ENCODE measurements around the gene GARNL3. TPM values are rescaled to one million over a fixed set of nuclear protein-coding genes. Genes with fewer than 3 reads are reported as not detected.

GARNL3 gene
- total RNA-seq, 2 donors from 2014 or later = 2.8 to 5.1 TPM

- Mint-ChIP-seq H3K27me3 (peaks cover 10% of the 10 kb centered on the region), H3K27ac (no peak overlapping the region), H3K36me3 (ENCODE audit: low read depth) (no peaks in the 10 kb centered on the region), H3K4me3 (no peak overlapping the region), H3K4me1 (no peaks in the 10 kb centered on the region), H3K9me3 (no peaks in the 10 kb centered on the region)
- ATAC-seq (replicated peaks) = peak; percentile 56
These were observed 13.8 kb downstream of the GARNL3 start for GRCh38 chr9:127278372-127278771.

- ATAC-seq (replicated peaks) = no peak
- H3K4me3 Mint-ChIP-seq = no peak overlapping the region
- peaks cover 10% of the 10 kb centered on the region for H3K27me3 Mint-ChIP-seq
- H3K27ac Mint-ChIP-seq = no peak overlapping the region
- no peaks in the 10 kb centered on the region for H3K4me1 Mint-ChIP-seq
- no peaks in the 10 kb centered on the region for H3K36me3 Mint-ChIP-seq (ENCODE audit: low read depth)
- H3K9me3 Mint-ChIP-seq = no peaks in the 10 kb centered on the region
These were observed 15.2 kb downstream of the GARNL3 start for GRCh38 chr9:127279717-127280285.

- no peak overlapping the region for H3K4me3 Mint-ChIP-seq
- no peaks in the 10 kb centered on the region for H3K9me3 Mint-ChIP-seq
- no peaks in the 10 kb centered on the region for H3K4me1 Mint-ChIP-seq
- no peak overlapping the region for H3K27ac Mint-ChIP-seq
- peaks cover 7% of the 10 kb centered on the region for H3K27me3 Mint-ChIP-seq
- no peaks in the 10 kb centered on the region for H3K36me3 Mint-ChIP-seq (ENCODE audit: low read depth)
- ATAC-seq (replicated peaks) = no peak
These were observed 16.5 kb downstream of the GARNL3 start for GRCh38 chr9:127280880-127281660.

- Mint-ChIP-seq H3K4me1 (no peaks in the 10 kb centered on the region), H3K9me3 (no peaks in the 10 kb centered on the region), H3K4me3 (no peak overlapping the region), H3K27ac (no peak overlapping the region), H3K36me3 (ENCODE audit: low read depth) (no peaks in the 10 kb centered on the region), H3K27me3 (peaks cover 10% of the 10 kb centered on the region)
- no peak for ATAC-seq (replicated peaks)
These were observed 17.3 kb downstream of the GARNL3 start for GRCh38 chr9:127281891-127282290.

DNA sequence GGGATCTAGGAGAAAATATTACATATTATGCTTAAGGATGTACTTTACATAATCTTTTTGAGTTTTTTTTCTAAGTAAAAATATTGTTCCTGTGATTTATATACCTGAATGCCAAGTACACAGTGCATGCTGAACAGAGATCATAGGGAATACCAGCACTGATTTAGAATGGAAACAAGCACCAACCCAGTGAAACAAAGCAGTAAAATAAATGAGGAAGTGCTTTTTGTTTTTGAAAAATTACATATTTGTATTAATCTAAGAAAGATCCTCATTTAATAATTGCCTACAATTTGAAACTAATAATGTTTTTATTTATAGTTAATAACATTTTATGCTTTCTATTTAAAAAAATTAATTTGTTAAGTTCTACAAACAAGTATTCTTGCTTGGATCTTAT lies 18.0 kb downstream of the GARNL3 start:
- Mint-ChIP-seq H3K36me3 (ENCODE audit: low read depth) (no peaks in the 10 kb centered on the region), H3K4me3 (no peak overlapping the region), H3K27me3 (peaks cover 11% of the 10 kb centered on the region), H3K27ac (no peak overlapping the region), H3K4me1 (no peaks in the 10 kb centered on the region), H3K9me3 (no peaks in the 10 kb centered on the region)
- ATAC-seq (replicated peaks) = no peak

DNA sequence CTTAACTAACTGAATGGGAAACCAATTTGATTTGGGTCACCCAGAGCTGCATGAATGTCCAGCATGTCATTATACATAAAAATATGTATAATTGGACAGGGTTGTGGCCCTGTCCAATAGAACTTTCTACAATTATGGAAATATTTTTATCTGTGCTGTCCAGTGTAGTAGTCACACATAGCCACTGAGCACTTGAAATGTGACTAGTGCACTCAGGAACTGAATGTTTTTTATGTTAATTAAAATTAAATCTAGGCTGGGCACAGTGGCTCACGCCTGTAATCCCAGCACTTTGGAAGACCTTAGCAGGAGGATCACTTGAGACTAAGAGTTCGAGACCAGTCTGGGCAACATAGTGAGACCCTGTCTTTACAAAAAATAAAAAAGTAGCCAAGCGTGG lies 18.6 kb downstream of the GARNL3 start:
- no peaks in the 10 kb centered on the region for H3K4me1 Mint-ChIP-seq
- ATAC-seq (replicated peaks) = no peak
- no peak overlapping the region for H3K4me3 Mint-ChIP-seq
- H3K27ac Mint-ChIP-seq = no peak overlapping the region
- H3K9me3 Mint-ChIP-seq = no peaks in the 10 kb centered on the region
- H3K27me3 Mint-ChIP-seq = peaks cover 16% of the 10 kb centered on the region
- H3K36me3 Mint-ChIP-seq (ENCODE audit: low read depth) = no peaks in the 10 kb centered on the region

DNA sequence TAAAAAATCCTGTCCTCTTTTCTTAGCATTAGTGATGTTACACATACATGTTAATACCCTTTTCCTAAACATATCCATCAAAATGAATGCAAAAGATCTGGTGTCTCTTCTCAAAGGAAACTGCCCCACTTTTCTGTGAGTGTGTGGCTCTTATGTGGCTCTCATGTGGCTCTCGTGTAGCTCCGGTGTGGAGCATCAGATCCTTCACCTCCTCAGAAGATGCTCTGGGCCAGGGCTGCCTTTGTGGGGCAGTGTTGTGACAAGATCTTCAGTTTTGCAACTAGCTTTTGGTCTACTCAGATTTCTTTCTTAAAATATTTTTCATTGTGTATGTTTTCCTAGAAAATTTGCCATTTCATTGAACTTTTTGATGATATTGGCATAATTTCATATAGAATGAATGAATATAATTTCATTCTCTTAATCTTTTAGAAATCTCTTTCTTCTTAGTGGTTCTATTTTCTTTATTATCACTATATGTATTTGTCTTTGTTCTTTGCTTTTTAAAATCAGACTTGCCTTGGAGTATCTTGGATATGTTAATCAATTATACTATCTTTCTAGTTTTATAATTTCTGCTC lies 19.4 kb downstream of the GARNL3 start:
- Mint-ChIP-seq H3K4me1 (no peaks in the 10 kb centered on the region), H3K9me3 (no peaks in the 10 kb centered on the region), H3K27me3 (peaks cover 20% of the 10 kb centered on the region), H3K36me3 (ENCODE audit: low read depth) (no peaks in the 10 kb centered on the region), H3K4me3 (no peak overlapping the region), H3K27ac (no peak overlapping the region)
- peak; percentile 46 for ATAC-seq (replicated peaks)

GRCh38 chr9:127285965-127286364 lies 21.4 kb downstream of the GARNL3 start:
- H3K4me3 Mint-ChIP-seq = no peak overlapping the region
- no peak overlapping the region for H3K27ac Mint-ChIP-seq
- H3K9me3 Mint-ChIP-seq = no peaks in the 10 kb centered on the region
- H3K27me3 Mint-ChIP-seq = peaks cover 22% of the 10 kb centered on the region
- no peaks in the 10 kb centered on the region for H3K4me1 Mint-ChIP-seq
- H3K36me3 Mint-ChIP-seq (ENCODE audit: low read depth) = no peaks in the 10 kb centered on the region
- ATAC-seq (replicated peaks) = no peak

DNA sequence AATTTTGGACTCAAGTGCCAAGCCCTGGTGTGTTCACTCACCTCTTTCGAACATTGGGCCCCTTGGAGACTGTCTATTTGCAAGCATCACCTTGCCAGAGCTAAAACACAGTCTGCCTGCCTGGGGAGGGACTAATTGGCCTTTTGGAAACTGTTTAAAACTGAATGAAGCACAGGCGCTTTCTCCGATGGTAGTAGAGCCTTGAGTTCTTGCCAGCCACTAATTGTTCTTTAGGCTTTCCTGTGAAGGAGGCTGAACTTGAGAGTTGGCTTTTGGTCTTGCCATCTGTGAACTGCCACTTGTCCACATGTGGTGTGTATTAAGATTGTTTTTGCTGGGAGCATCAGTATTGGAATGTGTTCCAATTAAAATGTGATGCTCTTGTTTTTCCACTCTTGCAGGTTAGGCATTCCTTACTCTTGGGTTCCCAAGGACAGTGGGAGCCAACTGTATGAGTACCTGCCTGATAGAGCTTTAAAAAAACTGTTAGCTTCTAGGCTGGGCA lies 26.0 kb downstream of the GARNL3 start:
- Mint-ChIP-seq H3K9me3 (no peaks in the 10 kb centered on the region), H3K27ac (no peak overlapping the region), H3K4me1 (no peaks in the 10 kb centered on the region), H3K4me3 (no peak overlapping the region), H3K27me3 (peaks cover 28% of the 10 kb centered on the region), H3K36me3 (ENCODE audit: low read depth) (no peaks in the 10 kb centered on the region)
- no peak for ATAC-seq (replicated peaks)

GRCh38 chr9:127291246-127291778 lies 26.7 kb downstream of the GARNL3 start:
- H3K27ac Mint-ChIP-seq = no peak overlapping the region
- peaks cover 29% of the 10 kb centered on the region for H3K27me3 Mint-ChIP-seq
- no peak overlapping the region for H3K4me3 Mint-ChIP-seq
- no peaks in the 10 kb centered on the region for H3K9me3 Mint-ChIP-seq
- H3K4me1 Mint-ChIP-seq = no peaks in the 10 kb centered on the region
- no peaks in the 10 kb centered on the region for H3K36me3 Mint-ChIP-seq (ENCODE audit: low read depth)
- no peak for ATAC-seq (replicated peaks)

GRCh38 chr9:127292415-127292814 lies 27.8 kb downstream of the GARNL3 start:
- Mint-ChIP-seq H3K27me3 (peaks cover 28% of the 10 kb centered on the region), H3K4me3 (no peak overlapping the region), H3K9me3 (no peaks in the 10 kb centered on the region), H3K4me1 (no peaks in the 10 kb centered on the region), H3K36me3 (ENCODE audit: low read depth) (no peaks in the 10 kb centered on the region), H3K27ac (no peak overlapping the region)
- no peak for ATAC-seq (replicated peaks)

- H3K27me3 Mint-ChIP-seq = peaks cover 22% of the 10 kb centered on the region
- H3K4me1 Mint-ChIP-seq = no peaks in the 10 kb centered on the region
- H3K27ac Mint-ChIP-seq = no peak overlapping the region
- no peak overlapping the region for H3K4me3 Mint-ChIP-seq
- ATAC-seq (replicated peaks) = no peak
- H3K36me3 Mint-ChIP-seq (ENCODE audit: low read depth) = no peaks in the 10 kb centered on the region
- H3K9me3 Mint-ChIP-seq = no peaks in the 10 kb centered on the region
These were observed 28.8 kb downstream of the GARNL3 start for GRCh38 chr9:127293328-127293727.

- no peak for ATAC-seq (replicated peaks)
- Mint-ChIP-seq H3K4me1 (no peaks in the 10 kb centered on the region), H3K27ac (no peak overlapping the region), H3K36me3 (ENCODE audit: low read depth) (no peaks in the 10 kb centered on the region), H3K4me3 (no peak overlapping the region), H3K27me3 (peaks cover 21% of the 10 kb centered on the region), H3K9me3 (no peaks in the 10 kb centered on the region)
These were observed 29.2 kb downstream of the GARNL3 start for GRCh38 chr9:127293767-127294166.

- no peaks in the 10 kb centered on the region for H3K4me1 Mint-ChIP-seq
- no peaks in the 10 kb centered on the region for H3K36me3 Mint-ChIP-seq (ENCODE audit: low read depth)
- no peak overlapping the region for H3K27ac Mint-ChIP-seq
- no peak overlapping the region for H3K4me3 Mint-ChIP-seq
- no peaks in the 10 kb centered on the region for H3K9me3 Mint-ChIP-seq
- H3K27me3 Mint-ChIP-seq = peaks cover 13% of the 10 kb centered on the region
- no peak for ATAC-seq (replicated peaks)
These were observed 30.4 kb downstream of the GARNL3 start for GRCh38 chr9:127295005-127295404.
